HuH-7 (cell line): ENCODE data around the gene EPOP.

Source experiments
- DNase-seq: peaks from one replicate; pipeline ENCODE4 v3.0.0; 2011; ENCODE audit warnings: low spot score

EPOP gene

DNA sequence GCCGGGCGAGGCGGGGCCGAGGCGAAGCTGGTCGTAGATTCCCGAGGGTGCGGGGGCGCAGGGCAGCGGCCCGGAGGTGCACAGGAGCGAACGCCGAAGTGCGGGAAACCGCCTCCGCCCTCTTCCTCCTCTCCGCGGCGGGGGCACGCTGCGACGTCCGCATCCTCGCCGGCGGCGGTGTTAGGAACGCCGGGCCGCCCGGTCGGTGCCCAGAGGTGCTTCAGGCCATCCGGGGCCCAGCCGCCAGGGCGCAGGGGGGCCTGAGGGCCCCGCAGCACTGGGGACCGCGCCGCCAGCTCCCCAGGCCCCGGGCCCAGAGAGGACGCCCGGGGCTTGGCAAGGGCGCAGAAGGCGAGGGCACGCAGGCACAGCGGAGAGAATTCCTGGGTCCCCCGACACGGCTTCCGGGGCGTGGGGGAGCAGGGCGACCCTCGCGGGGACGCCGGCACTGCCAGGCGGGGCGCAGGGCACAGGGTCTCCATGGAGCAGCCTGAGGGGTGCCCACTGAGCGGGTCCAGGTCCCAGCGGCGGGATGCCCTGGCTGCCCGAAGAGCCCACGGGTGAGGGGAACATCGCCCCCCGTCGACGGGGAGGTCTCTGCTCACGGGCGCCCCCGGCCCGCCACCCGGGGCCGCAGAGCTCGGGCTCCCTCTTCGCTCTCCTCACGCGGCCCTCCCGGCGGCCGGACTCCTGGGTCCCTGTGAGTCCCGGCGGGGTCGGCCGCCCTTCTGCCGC, 576 bp downstream of the EPOP start:
- DNase-seq: no peak

DNA sequence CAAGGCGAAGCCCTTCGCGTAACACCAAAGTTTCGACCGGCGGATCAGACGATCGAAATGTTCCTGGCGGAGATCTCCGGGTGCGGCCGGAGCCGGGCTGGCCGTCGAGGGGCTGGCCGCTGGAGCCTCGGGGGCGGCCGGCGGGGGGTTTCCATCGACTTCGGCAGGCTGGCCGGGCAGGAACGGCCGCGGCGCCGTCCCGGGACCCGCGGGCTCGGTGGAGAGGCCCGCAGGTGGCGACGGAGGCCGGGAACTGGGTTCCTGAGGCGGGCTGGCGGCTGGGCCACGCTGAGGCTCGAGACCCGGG, 1.1 kb downstream of the EPOP start:
- DNase-seq: no peak

DNA sequence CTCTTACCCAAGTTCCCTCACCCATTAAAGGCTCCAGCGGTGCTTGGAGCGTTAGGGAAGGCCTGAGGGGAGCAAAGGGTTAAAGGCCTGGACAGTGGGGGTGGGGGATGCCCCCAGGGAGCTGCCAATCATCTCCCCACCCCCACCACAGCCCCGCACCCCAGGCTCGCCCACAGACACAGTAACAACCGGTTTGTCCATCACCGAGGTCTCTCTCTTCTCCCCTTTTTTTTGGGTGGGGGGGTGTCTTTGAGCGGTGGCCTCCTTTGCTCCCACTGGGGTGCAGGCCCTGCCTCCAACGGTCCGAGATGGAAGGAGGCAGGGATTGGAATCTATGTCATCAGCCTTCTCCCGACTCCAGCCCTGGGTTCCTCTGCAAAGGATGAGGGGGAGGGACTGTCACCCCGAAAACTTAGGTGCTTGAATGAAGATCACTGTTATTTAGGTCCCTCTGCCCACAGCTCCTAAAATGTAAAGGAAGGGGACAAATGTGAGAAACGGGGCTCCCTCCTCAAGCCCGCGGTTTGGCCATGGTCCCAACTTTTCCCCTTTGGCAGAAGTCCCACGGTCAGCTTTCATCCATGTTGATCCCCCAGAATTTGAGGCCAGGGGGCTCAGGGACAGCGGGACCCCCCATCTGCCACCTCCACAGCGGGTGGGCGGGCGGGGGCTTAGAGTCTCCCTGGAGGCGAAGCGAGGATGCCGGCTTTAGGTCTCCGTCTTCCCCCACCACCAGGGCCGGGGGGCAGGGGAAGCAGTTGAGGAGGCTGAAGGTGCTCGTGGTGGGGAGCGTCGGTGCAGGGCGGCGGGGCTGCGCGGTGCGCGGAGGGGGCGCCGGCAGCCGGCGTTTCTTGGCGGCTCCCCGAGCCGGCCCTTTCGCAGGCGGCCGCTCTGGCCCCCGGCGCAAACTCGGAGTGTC, 1.7 kb downstream of the EPOP start:
- no peak for DNase-seq

DNA sequence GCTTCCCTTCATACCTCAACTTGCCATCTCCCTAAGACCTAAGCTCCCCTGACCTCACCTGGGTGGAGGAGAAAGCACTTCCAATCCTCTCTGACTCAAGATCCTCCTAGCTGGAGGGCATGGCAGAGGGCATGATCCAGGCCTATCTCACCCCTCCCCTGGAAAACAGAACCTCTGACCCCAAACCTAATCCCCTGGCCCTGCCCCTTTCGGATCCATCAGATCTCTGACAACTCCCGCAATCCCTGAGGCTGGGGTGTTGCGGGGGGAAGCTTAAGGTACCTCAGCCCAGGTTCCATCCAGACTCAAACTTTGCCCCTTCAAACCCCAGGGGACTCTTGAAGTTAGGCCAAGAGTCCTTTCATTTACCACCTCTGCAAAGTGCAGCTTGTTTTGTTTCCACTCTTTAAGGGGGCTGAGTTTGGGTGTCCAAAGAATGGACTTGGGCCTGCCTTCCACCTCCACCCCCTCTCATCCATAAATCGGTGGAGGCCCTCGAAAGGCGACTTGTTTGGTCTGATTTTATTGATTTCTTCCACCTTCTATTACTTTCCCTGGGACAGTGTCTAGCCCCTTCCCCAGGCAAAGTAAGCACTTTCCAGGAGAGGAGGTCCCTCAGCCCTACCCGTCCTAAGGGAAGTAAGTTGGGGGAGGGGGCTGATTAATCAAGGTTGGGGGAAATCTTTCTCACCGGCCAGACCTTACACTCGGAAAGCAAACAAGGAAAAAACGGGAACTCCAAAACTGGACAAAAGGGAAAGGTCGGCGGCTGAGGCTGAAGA, 2.6 kb downstream of the EPOP start:
- no peak for DNase-seq

DNA sequence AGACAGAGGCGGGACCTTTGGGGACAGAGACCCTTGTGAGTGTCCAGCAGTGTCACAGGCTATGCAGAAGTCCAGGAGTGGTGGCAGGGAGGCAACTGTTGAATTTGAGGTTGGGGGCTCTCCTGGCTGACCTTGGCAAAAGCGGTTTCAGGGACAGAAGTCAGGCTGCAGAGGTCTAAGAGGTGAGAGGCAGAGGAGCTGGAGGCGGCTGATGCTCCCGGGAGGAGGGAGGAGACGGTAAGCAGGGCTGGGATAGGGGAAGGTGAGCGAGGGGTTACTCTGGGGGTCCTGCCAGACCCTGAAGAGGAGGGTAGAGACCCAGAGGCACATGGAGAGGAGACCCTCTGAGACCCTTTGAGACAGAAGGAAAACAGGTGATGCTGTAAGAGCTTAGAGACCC, 5.2 kb downstream of the EPOP start:
- no peak for DNase-seq

DNA sequence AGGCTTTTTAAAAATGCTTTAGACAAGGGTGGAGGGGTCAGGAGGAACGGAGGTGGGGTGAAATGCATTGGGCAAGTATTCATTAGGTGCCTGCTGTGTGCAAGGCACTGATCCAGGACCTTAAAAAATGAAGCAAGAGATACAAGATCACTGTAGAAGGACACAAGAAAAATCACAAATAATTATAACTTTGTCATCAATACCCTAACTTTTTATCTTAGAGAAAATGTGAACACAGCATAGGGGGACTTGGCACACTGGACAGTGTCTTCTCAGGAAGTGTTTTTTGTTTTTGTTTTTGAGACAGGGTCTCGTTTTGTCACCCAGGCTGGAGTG, 7.0 kb downstream of the EPOP start:
- DNase-seq: no peak

DNA sequence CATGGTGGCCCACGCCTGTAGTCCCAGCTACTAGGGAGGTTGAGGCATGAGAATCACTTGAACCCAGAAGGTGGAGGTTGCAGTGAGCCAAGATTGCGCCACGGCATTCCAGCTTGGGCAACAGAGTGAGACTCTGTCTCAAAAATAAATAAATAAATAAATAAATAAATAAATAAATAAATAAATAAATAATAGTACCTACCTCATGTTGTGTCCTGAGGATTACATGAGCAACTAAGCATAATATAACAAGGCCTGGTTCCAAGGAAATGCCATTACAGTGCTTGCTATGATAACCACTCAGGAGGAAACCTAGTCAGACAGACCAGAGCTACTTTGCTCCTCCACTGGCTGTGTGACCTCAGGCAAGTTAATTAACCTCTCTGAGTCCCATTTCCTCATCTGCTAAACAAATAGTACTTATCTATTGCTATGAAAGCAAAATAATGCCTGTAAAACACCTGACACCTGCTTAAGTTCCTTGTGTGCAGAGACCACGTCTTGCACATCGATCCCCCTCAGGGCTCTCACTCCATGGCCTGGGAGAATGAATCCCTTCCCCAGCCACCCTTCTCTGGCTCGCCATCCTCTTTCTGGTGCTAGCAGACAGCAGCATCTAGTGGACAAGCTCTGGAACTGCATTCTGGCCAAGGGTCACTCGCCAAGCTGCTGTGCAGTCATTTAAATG, 7.5 kb downstream of the EPOP start:
- peak; percentile 82 for DNase-seq

DNA sequence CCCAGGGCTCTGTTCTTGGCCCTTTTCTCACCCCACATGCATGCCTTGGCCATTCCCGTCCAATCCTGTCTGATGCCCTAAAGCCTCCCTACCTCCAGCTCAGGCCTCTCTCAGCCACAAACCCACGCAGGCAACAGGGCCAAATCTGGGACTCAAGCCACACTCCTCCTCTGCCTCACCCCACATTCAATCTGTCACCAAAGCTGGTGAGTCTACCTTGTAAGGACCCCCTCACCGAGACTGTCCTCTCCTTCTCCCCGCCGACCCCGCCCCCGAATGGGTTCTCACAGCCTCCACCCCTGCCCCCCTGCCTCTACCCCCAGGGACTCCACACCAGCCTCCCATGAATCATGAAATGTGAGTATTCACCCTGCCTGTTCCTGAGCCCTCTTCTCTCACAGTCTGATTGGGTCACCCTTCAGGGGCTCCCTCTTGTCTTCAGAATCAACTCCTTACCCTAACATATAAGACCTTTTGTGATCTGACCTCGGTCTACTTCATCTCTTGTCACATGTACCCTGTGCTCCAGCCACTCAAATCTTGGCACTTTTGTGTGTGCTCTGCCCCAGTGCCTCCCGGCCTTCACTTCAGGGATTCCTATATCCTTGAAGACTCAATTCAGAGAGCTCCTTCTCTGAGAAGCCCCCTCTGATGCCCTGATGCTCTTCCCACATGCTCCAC, 10.7 kb downstream of the EPOP start:
- no peak for DNase-seq

DNA sequence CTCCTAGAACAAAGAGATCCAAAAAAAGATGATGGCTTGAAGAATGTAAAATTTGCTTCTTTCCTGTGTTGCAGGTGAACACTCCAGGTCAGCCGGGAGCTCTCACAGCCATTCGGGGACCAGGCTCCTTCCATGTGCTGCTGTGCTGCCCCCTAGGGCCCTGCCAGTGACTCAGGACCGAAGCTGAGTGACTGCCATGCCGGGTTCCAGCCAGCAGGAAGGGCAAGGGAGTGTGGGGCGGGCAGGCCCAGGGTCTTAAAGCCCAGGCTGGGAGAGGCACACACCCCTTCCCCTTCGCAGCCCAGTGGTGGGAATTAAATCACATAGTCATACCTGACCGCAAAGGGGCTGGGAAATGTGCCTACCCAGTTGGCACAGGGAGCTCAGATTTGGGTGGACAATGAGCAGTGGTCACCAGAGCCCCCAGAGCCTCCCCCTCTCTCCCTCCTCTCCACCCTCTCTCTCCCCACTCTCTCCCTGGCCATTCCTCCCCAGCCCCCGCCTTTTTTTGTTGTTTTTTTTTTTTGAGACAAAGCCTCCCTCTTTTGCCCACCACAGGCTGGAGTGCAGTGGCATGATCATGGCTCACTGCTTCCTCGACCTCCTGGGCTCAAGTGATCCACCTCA, 11.5 kb downstream of the EPOP start:
- DNase-seq: peak; percentile 82

DNA sequence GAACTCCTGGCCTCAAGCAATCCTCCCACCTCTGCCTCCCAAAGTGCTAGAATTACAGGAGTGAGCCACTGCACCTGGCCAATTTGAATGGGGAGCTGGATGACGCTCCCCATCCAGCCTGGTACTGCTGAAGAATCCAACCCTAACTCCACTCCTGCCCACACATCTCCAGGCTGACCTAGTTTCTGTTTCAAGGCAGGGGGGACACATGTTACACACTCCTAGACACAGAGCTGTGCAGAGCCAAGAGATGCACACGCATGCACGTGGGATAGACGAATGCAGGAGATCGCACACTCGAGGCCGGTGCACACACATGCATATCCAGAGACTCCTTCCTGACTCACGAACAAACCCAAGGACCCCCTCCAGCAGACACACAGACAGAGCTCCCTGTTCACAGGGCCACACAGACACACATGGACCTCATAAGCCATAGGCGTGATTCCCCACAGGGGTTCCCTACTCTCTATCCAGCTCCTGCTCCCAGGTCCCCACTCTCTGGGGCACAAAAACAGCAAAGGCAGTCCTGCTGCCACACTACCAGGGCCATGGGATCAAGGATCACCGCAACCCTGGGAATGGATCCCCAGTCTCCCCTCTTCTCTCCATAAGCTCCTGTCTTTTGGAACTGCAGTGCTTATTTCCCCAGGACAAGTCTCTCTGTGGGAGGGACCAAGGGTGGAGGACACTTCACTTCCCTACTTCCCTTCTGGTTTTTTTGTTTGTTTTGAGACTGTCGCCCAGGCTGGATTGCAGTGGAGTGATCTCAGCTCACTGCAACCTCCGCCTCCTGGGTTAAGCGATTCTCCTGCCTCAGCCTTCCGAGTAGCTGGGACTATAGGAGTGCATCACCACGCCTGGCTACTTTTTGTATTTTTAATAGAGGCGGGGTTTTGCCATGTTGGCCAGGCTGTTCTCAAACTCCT, 14.4 kb downstream of the EPOP start:
- no peak for DNase-seq

DNA sequence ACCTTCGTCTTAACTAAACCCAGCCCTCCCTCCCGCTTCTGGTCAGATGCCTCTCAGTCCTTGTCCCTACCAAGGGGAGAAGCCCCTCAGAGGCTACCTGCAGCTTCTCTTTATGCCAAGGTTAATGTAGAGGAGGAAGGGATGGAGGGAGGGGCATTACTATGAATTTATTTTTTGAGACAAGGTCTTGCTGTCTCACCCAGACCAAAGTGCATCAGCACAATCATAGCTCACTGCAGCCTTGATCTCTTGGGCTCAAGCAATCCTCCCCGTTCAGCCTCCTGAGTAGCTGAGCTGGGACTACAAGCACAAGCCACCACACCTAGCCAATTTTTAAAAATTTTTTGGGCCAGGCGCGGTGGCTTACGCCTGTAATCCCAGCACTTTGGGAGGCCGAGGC, 15.3 kb downstream of the EPOP start:
- DNase-seq: no peak

DNA sequence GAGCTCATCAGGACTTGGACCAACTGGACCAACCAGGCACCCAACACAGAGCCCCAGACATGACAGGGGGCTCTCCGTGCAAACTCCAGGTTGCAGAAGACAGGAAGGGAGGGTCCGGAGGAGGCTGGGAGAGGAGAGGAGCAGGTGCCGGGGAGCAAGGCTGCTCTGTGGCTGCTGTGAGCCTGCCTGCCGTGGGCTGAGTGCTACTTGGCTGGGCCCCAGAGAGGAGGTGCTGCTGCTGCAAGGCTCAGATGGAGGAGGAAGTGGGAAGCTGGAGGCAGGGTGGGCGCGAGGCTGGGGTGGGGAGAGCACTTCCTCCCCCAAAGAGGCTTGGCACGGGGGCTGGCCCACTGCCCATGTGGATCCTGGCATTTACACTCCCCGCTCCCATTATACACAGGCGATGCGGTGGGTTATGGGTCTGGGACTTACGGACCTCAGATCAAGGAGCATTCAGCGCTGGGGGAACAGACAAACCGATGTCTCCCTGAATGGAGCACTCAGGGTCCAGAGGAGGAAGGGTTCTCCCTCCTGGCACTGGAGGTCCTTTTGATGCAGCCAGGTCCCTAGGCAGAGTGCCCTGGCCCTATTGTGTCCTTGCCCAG, 15.9 kb downstream of the EPOP start:
- DNase-seq: no peak

DNA sequence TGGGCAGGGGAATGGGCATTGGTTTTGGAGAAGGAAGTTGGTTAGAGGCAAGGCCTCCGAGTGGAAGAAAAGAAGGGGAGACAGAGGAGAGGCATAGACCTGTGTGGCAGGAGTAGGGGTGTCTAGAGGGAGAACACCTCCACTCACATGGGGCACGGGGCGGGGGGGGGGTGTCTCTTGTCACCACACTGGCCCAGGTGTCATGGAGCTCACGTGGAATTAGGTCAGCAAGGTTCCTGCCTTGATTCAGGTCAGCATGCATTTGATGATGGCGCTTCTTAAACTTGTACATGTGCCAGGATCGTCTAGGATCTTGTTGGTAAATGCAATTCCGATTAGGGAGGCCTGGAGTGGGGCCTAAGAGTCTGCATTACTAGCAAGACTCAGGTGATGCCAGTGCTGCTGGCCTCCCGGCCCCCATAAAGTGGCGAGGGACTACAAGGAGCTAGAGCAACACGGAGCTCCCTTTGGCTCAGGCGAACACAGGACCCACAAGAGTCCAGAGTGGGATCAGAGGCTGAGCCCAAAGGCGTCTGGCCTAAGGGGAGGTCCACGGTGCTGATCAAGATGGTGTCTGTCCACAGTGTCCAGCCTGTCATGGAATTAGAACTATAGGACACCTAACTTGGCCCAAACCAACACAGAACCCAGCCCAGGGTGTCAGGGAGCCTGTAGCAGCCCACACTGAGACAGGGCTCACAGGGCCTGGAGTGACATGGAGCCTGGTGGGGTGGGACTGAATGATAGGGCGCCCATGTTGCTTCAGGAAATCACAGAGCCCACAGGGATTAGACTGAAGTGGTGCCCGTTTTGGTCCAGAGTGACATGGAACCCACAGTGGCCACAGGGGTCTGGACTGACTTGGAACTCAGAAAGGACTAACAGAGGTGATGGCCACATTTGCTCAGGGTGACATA, 16.7 kb downstream of the EPOP start:
- no peak for DNase-seq

DNA sequence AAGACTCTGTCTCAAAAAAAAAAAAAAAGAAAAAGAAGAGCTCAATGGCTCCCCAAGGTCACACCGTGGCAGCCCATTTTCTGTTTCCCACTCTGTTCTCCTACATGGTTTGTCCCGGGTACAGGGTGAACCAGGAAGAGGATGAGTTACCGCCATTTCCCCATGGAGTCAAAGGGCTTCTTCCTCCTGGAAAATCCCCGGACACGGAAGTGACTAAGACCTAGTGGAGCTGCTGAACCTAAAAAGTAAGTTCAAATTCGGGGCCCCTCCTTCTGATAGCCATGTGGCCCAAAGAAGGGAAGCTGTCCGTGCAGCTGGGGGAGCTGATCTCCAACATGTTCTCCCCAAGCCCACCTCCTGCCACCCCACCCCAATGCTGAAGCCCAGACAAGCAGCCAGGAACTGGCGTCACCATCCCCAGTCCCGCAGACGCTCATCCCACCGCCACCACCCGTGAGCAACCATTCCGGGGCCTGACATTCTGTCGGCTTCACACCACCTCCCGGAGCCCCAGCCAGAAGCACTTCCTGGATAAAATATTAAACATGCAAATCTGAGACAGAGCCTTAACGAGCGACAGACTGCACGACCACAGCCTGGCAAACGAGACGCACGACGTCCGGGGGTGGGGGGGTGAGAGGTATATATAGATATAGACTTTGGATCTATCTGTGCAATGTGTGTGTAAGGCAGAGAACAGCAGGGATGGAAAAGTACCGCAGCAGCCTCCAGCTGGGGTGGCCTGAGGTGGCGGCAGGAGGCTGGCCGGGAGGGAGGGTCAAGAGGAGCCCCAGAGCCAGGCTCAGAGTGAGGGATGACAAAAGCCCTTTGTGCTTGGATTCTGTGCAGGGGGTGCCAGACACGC, 17.6 kb downstream of the EPOP start:
- DNase-seq: peak; percentile 74

DNA sequence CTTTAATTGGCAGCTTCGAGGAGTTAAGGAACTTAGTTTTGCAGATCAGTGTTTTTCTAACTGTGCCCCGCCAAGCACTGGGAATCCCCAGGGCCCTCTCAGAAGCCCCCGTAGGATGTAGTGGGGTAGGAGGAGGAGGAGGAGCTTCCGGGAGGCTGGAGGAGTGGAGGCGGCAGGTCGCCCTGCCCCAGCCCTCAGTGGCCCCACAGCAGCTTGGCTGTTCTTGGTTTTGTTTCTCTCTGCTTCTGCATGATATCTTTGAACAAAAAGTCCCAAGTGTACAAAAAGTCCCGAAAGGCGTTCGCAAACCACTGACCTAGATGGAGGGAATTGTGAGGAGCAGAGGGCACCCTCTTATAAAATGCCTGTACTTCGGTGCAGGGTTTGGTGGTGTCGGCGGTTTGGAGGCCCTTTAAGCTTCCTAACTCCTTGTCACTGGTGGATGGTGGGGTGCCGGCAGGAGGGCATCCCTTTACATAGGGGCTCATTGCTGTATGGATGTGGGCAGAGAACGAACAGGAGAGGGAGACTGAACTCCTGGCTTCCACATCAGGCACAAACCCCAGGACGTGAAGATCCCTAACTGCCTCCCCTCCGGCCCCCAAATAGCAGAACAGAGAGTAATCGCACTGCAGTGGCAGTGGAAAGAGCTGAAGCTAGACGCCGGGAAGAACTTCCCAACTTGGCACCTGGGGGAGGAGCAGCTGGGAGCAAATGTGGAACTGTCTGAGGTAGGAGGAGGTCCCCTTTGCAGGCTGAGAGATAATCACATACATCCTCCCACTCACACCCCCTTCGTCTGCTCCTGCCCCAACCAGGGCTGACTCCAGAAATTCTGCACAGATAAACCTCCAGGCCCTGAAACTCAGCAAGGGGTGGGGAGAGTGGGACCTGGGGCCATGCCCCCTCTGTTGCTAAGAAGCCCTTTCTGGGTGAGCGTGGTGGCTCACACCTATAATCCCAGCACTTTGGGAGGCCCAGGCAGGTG, 20.1 kb downstream of the EPOP start:
- DNase-seq: no peak

DNA sequence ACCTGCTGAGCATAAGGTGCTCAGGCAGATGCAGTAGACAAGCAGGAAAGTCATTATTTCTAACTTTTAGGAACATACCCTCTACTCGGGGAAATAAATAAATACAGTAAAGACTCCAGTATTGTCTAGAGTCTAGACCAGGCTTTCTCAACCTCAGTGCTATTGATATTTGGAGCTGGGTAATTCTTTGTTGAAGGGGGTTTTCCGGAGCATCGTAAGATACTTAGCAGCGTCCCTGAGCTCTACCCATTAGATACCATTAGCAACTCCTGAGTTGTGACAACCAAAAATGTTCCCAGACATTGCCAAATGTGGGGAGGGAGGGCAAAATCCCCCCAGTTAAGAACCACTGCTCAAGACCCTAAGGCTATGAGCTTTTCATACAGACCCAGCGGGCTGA, 21.1 kb downstream of the EPOP start:
- no peak for DNase-seq
